HG03175 (cell line): Measurements from ENCODE around the gene DYNC2LI1.
"Not testable (repeated sequence)": the region's sequence is repeated elsewhere in the genome, so short reads cannot be mapped to it uniquely, and the experiment has no call there.

Source experiments
- ATAC-seq: cut with Tn5 transposase; IDR thresholded peaks from one replicate; pipeline ENCODE4 v1.9.1; 2021; ENCODE audit warnings: mild to moderate bottlenecking, moderate library complexity; ENCODE audit not compliant: unreplicated experiment

The DYNC2LI1 gene

DNA sequence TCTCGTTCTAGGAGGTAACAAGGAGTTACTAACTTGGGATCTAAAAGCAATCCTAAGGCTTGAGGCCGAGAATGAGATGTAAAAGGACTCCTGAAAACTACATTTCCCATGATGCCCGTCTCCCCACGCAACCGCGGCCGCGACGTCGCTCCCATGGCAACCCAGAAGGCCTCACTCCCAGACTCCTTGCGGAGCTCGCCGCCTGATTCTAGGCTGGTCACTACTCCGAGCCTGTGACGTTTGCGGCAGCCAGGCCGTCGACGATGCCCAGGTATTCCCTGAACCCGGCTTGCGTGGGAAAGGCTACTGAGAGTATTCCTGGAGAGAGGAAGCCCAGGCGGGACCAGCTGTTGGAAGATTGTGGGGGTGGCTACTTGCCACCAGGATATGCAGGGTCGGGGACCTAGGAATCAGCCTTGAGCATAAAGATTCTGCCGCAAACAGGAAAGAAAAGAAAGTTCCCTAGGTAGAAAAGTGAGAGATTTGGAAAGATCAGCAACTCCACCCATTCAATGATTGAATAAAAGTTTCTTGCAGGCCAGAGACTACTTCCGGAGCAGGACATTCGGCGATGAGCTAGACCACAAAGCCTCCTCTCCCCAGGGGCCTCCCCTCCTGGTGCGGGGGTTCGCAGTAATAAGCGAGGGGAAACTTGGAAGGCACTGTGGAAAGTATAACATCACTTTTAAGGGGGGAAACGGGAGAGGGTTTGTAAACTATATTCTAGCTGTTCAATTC lies at the start of gene DYNC2LI1:
TSS of gene DYNC2LI1 (plus strand) at position 164 of the 738 bp plus-strand sequence. CDS start at position 264, 100 bp downstream.
- peak; percentile 99 for ATAC-seq

DNA sequence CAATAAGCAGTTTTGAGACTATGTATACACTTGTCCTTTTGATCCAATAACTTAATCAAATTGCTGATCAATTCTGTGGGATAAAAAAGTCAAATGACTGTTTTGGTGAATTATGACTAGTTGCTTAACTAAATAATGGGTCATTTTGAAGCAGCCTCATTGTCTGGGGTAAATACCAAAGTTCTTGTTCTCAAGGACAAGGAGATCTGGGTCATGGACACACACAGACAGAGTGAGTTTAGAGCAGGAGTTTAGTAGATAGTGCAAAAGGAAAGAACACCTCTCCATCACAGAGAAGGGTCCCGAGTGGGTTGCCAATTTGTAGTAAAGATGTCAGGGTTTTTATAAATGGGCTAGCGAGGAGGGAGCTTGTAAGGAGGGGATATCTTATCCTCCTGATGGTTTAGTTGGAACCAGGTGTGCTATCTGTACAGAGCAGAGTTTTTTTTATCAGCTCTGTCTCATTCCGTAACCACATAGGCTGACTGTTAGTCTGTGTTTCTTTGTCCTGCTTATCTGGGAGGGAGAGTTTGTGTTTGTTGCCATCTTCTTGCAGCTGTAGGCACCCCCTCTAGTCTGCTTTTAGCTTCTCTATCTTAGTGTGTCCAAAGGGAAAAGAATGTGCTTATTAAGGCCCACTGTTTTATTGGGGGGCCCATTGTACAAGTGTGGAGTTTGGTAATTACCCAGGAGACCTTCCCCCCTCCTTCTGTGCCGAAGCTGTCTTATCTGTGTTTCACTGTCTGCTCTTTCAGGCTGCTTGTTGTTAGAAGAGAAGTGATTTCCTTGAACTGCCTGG lies 48.9 kb upstream of the DYNC2LI1 start:
- ATAC-seq, result no peak

DNA sequence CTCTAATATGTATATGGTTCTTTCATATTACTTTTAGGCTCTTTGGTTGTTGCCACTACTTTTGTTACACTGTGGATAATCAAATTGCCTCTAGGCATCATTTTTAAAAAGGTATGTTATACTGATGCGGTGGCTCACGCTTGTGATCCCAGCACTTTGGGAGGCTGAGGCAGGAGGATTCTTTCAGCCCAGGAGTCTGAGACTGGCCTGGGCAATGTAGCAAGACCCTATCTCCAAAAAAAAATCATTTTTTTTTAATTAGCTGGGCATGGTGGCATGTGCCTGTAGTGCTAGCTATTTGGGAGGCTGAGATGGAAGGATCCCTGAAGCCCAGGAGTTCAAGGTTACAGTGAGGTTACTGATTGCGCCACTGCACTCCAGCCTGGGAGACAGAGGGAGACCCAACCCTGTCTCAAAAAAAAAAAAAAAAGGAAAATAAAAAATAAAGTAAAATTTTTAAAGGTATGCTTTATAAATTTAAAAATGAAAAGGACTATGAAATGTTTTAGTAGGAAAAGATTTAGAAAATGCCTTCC lies 48.1 kb upstream of the DYNC2LI1 start:
- ATAC-seq, result no peak

DNA sequence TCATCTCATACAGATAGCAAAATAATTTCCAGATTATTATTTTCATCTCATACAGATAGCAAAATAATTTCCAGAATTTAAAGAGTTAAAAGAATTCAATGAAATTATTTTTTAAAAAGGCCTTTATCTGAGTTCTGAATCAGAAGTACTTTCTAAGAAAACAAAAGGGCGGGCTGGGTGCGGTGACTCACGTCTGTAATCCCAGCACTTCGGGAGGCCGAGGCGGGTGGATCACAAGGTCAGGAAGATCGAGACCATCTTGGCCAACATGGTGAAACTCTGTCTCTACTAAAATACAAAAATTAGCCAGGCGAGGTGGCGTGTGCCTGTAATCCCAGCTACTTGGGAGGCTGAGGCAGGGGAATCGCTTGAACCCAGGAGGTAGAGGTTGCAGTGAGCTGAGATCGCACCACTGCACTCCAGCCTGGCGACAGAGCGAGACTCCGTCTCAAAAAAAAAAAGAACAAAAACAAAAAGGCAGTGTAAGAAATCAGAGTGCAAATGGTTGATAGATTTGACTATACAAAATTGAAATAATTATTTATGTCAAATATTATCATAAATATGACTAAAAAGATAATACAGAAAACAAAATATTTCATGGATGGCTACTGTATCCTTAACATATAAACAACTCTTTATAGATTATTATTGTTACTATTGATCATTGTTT lies 46.7 kb upstream of the DYNC2LI1 start:
- not testable (repeated sequence) for ATAC-seq

DNA sequence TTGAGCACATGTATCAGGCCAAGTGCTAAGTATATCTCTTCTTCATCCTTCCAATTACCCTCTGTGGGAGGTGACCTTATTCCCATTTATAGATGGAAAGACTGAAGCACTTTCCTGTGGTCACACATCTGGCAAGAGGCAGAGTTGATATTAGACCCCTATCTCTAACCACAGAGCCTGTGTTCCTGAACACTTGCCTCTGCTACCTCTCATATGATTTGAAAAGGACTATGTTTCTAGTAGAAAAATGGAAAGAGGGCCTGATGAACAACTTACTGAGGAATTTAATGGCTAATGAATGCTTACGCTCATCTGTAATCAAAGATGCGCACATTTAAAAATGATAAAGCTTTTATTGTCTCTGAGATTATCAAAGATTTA lies 46.2 kb upstream of the DYNC2LI1 start:
- ATAC-seq, result no peak

DNA sequence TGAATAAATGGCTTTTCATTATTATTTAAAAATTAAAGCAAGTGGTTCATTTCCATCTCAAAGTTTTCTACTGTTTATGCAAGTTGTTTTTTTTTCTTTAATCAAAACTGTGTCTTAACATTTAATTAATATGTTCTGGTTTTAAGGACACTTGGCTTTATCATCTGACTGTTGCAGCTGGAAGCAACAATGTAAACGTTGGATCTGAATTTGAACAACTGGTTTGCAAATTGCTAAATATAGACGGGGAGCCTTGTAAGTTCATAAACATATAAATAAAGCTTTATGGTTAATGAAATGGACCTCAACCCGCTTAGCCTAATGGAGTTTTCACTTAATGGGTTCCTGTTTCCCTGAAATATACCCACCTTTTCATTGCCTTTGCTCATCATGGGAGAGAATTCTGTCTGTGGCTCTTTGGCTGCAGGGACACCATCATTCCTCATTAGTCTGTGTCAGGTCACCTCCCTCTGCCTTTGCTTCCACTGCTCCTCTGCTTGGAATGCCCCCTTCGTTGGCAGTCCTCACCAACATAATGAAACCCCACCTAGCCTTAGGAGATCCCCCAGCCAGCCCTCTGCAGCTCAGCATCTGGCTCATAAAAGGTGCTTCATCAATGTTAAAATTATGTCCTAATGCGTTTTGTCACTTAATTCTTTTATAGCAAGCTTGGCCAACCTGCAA lies 44.2 kb upstream of the DYNC2LI1 start:
- no peak for ATAC-seq

DNA sequence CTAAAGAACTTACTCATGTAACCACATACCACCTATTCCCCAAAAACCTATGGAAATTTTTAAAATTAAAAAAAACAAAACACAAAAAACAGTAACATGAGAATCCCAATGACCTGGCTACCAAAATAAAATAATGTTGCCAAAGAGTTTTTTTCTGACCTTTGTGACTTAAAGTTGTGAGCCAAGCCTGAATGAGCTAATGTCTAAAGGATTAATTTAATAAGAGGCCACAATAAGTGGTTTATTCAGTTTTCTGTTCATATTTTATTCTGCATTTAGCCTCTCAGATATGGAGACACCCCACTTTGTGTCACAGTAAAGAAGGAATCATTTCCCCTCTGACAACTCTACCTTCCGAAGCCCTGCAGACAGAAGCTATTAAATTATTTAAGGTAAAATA lies 42.6 kb upstream of the DYNC2LI1 start:
- ATAC-seq, result no peak

DNA sequence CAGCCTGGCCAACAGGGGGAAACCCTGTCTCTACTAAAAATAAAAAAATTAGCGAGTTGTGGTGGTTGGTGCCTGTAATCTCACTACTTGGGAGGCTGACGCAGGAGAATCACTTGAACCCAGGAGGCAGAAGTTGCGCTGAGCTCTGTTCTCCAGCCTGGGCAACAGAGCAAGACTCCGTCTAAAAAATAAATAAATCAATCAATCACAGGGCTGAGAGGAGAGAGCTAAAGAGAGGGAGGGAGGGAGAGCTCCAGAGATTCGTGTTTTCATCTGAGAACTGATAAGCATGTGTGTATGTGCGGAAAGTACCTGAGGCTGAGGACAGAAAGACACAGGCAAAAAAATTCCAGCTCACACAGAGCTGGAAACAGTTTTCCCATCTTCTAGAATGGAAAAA lies 37.2 kb upstream of the DYNC2LI1 start:
- ATAC-seq, result no peak

DNA sequence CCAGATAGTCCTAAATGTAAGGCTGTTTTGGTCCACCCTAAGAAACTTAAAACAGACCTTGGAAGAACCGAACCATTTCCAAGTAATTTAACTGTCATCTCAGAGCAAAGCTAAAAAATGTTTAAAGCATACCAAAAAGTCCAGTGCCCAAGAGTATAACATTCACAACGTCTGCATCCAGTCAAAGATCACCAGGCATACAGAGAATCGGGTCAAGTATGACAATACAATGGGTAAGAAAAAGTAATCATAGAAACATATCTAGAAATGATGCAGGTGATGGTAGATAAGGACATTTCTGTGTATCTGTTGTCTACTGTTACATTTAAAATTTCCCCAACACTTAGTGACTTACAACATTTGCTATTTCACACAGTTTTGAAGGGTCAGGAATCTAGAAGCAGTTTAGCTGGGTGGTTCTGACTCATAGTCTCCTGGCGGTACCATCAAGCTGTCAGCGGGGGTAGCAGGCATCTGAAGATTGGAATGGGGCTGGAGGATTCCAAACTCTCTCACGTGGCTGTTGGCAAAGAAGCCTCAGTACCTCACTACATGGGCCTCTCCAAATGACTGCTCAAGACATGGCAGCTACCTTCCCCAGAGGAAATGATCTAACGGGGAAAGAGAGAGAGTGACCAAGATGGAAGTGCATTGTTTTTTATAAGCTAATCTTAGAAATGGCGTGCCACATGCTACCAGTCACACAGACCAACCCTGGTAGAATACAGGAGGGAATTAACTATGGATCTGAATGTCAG lies 36.6 kb upstream of the DYNC2LI1 start:
- ATAC-seq, result no peak

DNA sequence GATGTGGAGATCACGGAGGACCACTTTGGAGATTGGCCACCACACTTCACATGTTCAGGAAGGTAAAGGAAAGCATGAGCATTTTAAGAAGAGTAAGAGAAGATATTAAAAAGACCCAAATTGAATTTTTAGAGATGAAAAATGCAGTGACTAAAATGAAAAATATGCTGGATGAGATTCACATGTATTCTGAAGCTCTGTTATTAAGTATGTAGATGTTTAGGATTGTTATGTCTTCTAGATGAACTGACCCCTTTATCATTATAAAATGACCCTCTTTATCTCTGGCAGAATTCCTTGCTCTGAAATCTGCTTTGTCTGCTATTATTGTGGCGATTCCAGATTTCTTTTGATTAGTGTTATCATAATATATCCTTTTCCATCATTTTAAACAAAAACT lies 36.0 kb upstream of the DYNC2LI1 start:
- no peak for ATAC-seq

DNA sequence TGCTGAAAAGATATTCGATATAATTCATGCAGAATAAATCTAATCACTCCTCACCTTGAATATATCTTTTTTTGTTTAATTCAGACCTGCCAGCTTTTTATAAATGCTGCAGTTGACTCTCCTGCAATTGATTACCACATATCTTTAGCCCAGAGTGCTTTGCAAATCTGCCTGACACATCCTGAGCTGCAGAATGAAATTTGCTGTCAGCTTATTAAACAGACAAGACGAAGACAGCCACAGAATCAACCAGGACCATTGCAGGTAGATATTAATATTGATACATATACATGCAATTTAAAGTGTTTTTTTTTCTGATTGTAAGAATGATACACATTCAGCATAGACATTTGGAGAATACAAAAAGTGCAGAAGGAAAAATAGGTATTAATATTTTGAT lies 35.6 kb upstream of the DYNC2LI1 start:
- no peak for ATAC-seq

DNA sequence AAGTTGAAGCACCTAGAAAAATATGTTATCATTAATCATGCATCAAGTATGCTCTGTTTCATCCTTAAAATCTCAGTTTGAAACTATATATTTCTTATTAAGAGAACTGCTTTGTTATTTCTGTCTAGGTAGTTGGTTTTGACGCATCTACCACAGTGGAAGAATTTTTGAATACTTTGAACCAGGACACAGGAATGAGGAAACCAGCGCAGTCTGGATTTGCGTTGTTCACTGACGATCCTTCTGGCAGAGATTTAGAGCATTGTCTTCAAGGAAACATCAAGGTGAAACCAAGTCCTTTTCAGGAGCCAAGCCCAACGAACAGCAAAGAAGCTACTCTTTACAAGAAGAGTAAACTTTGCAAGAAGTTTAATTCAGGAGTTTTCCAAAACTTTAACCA lies 30.1 kb upstream of the DYNC2LI1 start:
- ATAC-seq, result no peak

DNA sequence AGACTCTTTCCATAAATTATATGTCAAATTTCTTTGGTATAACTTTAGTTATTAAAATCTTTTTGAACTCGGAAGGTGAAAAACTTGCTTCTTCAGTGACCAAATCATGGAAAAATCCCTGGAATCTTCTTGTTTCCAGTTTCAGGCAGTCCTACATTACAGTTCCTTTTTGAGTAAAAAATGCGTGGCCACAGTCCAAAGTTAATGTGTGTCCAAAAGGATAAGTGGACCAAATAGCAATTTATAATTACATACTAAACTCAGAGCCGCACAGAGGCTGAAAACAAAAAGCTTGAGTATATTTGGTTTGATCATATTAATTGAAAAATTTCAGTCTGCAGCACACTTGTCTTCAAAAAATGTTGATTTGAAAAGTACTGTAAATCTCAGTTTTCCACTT lies 28.4 kb upstream of the DYNC2LI1 start:
- ATAC-seq, result no peak

DNA sequence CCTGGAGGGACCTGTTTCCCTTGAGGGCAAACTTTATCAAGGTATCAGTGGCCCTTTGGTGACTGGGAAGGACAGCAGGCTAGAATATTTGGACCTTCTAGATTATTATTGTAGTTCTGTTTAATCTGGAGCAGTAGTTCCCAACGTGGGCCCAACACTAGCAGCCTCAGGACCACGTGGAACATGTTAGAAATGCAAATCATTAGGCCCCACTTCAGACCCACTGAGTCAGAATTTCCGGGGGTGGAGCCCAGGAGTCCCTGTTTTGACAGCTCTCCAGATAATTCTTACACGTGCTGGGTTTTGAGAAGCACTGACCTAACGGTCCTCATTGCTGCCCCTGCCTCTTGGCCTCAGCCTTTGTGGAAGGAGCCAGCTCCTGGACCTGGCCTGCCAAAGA lies 25.5 kb upstream of the DYNC2LI1 start:
- ATAC-seq, result no peak

DNA sequence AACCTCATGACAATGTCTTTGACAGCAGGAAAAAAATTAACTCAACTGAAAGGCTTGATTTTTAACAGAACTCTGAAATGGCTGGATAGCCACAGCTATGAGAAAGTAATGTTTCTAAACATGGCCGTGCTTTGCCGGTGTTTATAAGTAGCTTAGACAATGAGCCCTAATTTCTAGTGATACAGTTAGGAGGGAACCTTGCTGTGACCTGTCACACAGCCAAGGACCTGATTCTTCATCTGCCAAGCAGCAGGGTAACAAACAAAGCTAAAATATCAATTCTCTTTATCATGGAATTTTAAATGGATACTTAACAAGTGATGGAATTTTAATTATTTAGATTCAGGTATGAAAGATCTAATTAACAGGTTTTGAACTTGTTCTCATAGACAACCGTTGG lies 24.3 kb upstream of the DYNC2LI1 start:
- ATAC-seq, result no peak

DNA sequence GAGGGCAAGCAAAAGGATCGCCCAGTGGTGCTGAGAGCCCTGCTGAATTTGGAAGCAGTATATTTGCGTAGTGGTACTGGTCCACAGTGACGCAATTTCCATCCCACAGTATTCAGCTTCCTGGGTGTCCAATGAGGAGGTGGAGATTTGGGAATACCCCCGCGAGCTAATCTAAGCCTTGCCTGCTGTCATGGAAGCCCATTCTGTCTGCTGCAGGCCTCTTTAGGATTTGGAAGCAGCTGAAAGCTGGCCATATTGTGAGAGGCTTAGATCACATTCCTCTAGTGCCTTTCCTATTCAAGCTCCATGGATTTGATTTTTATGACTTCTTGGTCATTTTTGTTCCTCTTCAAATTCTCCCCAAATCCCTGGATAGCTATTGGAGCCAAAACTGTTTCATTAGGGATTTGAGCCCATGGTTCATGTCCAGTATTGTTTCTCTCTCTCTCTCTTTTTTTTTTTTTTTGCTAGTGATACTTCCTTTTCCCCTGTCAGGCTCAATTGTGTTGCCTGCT lies 22.3 kb upstream of the DYNC2LI1 start:
- no peak for ATAC-seq

DNA sequence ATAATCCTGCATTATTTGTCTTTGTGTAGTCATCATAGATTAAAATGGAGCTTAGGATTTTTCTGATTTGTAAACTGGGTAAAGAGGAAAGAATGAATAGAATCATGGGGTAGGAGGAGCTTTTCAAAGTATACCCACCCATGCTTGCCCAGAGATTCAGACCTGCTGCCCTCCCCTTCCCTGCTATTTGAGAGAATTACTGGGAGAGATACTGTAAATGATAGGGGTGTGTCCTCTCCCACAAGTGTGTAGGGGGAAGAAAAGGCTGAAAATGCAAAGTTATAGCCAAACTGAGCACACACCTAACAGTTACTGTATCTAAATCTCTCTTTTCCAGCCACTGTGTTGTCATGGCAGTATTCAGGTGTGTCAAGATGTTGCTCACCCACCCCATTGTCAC lies 21.5 kb upstream of the DYNC2LI1 start:
- ATAC-seq, result no peak

DNA sequence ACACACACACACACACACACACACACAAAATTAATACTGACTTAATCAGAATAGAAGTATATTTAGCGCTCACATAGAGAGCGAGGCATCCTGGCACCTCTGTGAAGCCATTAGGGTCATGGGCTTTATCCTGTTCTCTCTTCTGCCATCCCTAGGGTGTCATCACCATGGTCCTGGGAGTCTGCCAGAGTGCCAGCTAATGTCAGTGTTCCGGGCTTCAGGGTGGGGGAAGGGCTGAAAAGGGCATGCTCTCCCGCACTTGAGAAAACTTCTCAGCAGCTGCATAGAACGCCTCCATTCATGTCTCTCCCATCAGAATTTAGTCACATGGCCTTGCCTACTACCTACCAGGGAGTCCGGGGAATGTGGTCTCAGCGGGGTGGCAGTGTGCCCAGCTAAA lies 19.7 kb upstream of the DYNC2LI1 start:
- ATAC-seq, result no peak

DNA sequence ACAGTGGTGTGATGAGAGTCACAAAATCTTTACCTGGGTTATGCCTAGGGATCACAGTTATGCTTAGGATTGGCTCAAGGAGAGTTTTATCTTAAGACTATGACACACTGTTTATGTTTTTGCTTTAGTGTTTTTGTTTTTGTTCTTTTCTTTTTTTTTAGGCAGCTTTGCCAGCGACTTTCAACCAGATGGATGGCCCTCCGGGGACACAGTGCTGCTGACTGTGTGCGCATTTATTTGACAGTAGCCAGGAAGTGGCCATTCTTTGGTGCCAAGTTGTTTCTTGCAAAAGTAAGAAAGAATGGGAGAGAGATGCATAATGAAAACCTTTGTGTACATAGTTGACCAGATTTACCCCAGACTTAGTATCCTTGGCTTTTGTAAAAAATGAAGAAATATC lies 15.1 kb upstream of the DYNC2LI1 start:
- ATAC-seq, result no peak

DNA sequence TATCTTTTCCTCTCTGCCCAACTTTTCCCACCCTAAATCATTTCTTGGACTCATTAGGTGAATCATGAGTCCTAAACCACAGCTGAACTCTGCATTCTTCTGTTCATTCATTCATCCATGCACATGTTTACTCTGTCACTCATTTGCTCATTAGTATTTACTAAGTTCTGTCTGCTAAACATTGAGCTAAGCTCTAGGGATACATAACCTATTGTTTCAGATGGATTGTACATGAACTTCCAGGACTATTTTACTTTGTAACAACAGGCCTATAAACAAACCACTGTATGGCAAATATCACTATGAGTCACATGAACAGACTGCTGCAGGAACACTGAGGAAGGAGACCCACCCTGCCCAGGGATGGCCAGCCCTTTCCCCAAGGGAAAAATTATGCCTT lies 14.6 kb upstream of the DYNC2LI1 start:
- no peak for ATAC-seq
